ENCODE measurements around the gene DNMT3A.

DNA sequence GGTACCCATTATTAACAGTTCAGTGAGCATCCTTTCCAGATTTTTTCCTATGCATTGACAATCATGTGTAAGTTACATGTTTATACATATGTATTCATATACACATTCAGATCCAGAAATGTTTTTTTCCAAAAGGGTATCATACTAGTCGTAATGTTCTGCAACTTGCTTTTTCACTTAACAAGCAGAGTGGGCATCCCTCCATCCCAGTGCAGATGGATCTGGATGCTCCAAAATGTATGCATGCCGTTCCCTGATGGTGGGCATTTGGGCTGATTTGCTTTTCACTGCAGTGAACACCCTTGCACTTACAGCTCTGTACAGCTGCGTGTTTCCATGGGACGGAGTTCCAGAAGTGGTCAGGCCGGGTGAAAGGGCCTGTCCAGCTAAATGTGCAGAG is 57.0 kb downstream of the DNMT3A start:
- no peak for TF ChIP-seq POLR2A (IDR thresholded peaks at IDR 0.05)
- TF ChIP-seq, protein P1, sequence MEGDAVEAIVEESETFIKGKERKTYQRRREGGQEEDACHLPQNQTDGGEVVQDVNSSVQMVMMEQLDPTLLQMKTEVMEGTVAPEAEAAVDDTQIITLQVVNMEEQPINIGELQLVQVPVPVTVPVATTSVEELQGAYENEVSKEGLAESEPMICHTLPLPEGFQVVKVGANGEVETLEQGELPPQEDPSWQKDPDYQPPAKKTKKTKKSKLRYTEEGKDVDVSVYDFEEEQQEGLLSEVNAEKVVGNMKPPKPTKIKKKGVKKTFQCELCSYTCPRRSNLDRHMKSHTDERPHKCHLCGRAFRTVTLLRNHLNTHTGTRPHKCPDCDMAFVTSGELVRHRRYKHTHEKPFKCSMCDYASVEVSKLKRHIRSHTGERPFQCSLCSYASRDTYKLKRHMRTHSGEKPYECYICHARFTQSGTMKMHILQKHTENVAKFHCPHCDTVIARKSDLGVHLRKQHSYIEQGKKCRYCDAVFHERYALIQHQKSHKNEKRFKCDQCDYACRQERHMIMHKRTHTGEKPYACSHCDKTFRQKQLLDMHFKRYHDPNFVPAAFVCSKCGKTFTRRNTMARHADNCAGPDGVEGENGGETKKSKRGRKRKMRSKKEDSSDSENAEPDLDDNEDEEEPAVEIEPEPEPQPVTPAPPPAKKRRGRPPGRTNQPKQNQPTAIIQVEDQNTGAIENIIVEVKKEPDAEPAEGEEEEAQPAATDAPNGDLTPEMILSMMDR (IDR thresholded peaks at IDR 0.05): no peak
- TF ChIP-seq POLR2AphosphoS5 (IDR thresholded peaks at IDR 0.05): no peak

All from stomach (tissue), 4 donors.